HL-60 (cell line): Measurements from ENCODE around the gene LDB2.

Experiments used
- DNase-seq, 2 experiments: peaks; one replicate each; pipeline ENCODE4 v3.0.0-alpha.2; 2010 to 2020; ENCODE audit warnings: low read depth in 1 of 2, low spot score in 1 of 2
- H3K27ac ChIP-seq: fragments of 250-450 bp; sonication (Bioruptor Pico); replicated peaks from 2 replicates; pipeline ENCODE4 v1.5.1; 2020; ENCODE audit warnings: mild to moderate bottlenecking, moderate library complexity
- H3K27me3 ChIP-seq: fragments of 250-450 bp; sonication (Bioruptor Pico); 2 replicates; pipeline ENCODE4 v1.5.1; 2021; ENCODE audit warnings: mild to moderate bottlenecking, moderate library complexity; ENCODE audit not compliant: insufficient read depth, poor library complexity, severe bottlenecking
- H3K4me3 ChIP-seq: replicated peaks from 2 replicates; pipeline ENCODE4 v1.5.1; 2011; ENCODE audit warnings: mild to moderate bottlenecking, control low read depth, low read length; ENCODE audit not compliant: insufficient read depth
- GABPA ChIP-seq: IDR thresholded peaks from 2 replicates; pipeline ENCODE4 v1.6.1; 2012; ENCODE audit warnings: low read depth
- POLR2AphosphoS5 ChIP-seq: IDR thresholded peaks from 2 replicates; pipeline ENCODE4 v1.6.1; 2012; ENCODE audit warnings: low read depth
- SPI1 ChIP-seq: IDR thresholded peaks from 2 replicates; pipeline ENCODE4 v1.6.1; 2012; ENCODE audit warnings: low read depth, mild to moderate bottlenecking, borderline replicate concordance
- TF ChIP-seq, protein P1 (sequence below): IDR thresholded peaks from one replicate; pipeline ENCODE4 v1.5.1; 2011; ENCODE audit warnings: low read length, control low read depth, inconsistent platforms; ENCODE audit not compliant: insufficient read depth
- TF ChIP-seq, protein P2 (sequence below): IDR thresholded peaks from 2 replicates; pipeline ENCODE4 v1.6.1; 2012; ENCODE audit warnings: low read depth; ENCODE audit not compliant: insufficient replicate concordance

The LDB2 gene

DNA sequence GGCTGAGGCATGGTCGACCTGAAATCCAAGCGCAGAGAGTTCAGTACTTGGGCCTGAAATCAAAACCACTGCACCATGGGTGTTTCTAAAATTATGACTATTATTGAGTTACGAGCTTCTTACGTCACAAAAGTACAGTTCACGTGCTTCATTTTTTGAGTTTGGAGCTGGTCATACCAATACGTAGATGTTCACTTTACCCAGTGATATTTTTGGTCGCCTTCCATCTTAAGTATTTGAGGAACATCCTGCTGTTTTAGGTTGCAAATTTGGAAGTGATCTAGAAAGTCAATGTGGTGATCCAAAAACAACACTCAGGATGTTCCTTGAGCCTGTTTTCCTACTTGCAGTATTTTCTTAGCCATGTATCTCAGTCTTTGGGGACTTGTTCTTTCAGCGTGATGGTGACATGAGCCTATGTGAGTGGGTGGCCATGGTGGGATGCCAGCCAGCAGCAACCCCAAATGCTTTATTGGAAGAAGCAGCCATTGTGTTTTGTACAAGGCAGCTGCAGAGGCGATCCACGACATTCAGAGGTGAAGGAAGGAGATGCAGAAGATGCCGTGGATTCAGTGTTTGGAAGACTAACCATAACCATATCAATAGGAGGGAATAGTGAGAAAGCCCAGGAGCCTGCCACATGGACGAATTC, 28.7 kb downstream of the LDB2 start:
- no peak for DNase-seq
- H3K4me3 ChIP-seq = no peak overlapping the region
- H3K27ac ChIP-seq = no peak overlapping the region
- H3K27me3 ChIP-seq = no peaks in the 10 kb centered on the region
- TF ChIP-seq, protein P1, sequence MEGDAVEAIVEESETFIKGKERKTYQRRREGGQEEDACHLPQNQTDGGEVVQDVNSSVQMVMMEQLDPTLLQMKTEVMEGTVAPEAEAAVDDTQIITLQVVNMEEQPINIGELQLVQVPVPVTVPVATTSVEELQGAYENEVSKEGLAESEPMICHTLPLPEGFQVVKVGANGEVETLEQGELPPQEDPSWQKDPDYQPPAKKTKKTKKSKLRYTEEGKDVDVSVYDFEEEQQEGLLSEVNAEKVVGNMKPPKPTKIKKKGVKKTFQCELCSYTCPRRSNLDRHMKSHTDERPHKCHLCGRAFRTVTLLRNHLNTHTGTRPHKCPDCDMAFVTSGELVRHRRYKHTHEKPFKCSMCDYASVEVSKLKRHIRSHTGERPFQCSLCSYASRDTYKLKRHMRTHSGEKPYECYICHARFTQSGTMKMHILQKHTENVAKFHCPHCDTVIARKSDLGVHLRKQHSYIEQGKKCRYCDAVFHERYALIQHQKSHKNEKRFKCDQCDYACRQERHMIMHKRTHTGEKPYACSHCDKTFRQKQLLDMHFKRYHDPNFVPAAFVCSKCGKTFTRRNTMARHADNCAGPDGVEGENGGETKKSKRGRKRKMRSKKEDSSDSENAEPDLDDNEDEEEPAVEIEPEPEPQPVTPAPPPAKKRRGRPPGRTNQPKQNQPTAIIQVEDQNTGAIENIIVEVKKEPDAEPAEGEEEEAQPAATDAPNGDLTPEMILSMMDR = no peak
- TF ChIP-seq POLR2AphosphoS5 = no peak
- TF ChIP-seq GABPA = no peak
- TF ChIP-seq, protein P2, sequence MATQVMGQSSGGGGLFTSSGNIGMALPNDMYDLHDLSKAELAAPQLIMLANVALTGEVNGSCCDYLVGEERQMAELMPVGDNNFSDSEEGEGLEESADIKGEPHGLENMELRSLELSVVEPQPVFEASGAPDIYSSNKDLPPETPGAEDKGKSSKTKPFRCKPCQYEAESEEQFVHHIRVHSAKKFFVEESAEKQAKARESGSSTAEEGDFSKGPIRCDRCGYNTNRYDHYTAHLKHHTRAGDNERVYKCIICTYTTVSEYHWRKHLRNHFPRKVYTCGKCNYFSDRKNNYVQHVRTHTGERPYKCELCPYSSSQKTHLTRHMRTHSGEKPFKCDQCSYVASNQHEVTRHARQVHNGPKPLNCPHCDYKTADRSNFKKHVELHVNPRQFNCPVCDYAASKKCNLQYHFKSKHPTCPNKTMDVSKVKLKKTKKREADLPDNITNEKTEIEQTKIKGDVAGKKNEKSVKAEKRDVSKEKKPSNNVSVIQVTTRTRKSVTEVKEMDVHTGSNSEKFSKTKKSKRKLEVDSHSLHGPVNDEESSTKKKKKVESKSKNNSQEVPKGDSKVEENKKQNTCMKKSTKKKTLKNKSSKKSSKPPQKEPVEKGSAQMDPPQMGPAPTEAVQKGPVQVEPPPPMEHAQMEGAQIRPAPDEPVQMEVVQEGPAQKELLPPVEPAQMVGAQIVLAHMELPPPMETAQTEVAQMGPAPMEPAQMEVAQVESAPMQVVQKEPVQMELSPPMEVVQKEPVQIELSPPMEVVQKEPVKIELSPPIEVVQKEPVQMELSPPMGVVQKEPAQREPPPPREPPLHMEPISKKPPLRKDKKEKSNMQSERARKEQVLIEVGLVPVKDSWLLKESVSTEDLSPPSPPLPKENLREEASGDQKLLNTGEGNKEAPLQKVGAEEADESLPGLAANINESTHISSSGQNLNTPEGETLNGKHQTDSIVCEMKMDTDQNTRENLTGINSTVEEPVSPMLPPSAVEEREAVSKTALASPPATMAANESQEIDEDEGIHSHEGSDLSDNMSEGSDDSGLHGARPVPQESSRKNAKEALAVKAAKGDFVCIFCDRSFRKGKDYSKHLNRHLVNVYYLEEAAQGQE = no peak
- TF ChIP-seq SPI1 = no peak

DNA sequence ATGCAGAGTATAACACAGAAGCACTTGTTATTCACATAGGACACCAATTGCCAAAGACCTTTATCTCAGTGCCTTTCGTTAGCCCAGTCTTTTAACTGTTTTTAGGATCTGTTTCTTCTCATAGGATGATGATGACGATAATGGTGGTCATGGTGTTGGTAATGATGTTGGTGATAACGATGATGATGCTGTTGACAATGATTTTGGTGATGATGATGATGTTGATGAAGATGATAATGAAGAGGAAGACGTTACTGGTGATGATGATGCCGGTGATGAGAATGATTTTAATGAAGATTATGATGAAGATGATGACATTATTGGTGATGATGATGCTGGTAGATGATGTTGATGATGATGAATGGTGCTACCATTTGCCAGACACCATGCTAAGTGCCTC, 29.8 kb downstream of the LDB2 start:
- Histone ChIP-seq H3K4me3 (no peak overlapping the region), H3K27me3 (no peaks in the 10 kb centered on the region), H3K27ac (no peak overlapping the region)
- TF ChIP-seq SPI1 (no peak), GABPA (no peak), POLR2AphosphoS5 (no peak)
- TF ChIP-seq, protein P1 = no peak
- TF ChIP-seq, protein P2 = no peak
- DNase-seq = no peak

DNA sequence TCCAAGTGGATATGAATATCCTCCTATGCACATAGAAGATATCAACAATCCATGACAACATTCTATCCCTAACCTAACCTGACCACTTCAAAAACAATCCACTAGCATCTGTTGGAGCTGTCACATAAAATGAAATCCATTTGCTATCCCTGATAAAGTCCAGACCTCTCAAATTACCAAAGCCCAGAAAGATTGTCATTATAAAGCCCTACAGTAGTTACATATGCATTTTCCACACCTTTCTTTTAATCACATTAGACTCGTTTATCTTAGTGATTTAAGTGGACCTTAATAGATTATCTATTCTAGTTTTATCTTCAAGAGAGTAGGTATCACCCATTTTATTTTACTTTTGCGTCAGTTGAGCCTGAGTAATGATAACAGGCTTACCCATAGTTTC, 30.6 kb downstream of the LDB2 start:
- TF ChIP-seq GABPA = no peak
- TF ChIP-seq, protein P2 = no peak
- TF ChIP-seq POLR2AphosphoS5 = no peak
- TF ChIP-seq, protein P1 = no peak
- TF ChIP-seq SPI1 = no peak
- DNase-seq = no peak
- Histone ChIP-seq H3K27me3 (no peaks in the 10 kb centered on the region), H3K27ac (no peak overlapping the region), H3K4me3 (no peak overlapping the region)
